Measurements from ENCODE around the gene GPR156.
A peak's percentile ranks its signal among the peaks of the same experiment; 100 is the strongest.
"Not testable (repeated sequence)": the region's sequence is repeated elsewhere in the genome, so short reads cannot be mapped to it uniquely, and the experiment has no call there.

GPR156 gene

DNA sequence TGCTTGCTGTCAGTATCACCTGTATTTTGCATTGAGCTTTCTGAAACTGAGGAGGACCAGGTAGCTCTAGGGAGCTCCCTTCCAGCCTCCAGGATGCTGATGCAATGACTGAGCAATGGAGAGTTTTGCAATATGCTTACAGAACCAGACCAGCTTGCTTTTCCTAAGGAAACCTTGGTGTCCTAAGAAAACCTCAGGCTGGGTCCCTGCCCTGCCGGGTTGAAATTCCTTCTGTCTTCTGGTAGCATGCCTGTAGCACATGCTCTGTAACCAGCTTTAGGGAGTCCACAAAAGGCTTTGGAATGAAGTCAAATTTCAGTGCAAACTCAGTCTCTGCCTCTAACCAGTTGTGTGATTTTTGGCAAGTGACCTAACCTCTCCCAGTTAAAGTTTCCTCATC lies 125.0 kb downstream of the GPR156 start:
- DNase-seq (ENCODE audit: low read depth), result no peak

DNA sequence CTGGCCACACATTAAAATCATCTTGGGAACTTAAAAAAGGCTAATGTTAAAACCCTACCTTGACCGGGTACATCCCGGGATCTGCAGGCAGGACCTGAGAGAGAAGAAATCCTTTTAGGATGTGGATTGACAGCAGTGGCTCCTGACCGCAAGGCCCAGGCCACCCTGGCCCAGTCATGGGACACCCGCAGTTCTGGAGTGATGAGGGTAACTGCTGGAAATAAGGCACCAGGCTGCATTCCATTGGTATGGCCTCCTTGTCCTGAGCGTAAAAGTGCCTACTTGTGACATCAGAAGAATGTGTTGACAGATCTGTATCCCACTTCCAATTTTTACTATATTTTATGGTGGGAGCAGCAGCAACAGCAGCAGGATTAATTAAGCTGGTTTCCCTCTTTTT lies 127.3 kb downstream of the GPR156 start:
- no peak for DNase-seq (ENCODE audit: low read depth)

DNA sequence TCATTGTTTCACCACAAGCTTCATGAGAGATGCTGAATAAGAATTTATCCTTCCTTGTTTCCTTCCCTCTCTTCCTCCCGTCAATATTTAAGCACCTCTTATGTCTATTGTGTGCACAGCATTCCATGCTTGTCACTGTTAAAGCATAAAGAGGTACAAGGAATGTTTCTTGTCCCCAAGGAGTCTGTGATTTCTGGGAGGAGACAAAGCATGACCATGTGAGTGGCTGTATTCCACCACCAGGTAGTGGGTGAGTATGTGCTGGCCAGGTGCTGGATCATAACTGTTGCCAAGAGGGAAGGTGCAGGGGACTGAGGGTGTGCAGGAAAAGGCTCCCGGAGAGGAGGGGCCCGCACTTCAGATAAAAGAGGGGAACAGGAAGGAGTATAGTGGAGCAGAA lies 127.9 kb downstream of the GPR156 start:
- no peak for DNase-seq (ENCODE audit: low read depth)

DNA sequence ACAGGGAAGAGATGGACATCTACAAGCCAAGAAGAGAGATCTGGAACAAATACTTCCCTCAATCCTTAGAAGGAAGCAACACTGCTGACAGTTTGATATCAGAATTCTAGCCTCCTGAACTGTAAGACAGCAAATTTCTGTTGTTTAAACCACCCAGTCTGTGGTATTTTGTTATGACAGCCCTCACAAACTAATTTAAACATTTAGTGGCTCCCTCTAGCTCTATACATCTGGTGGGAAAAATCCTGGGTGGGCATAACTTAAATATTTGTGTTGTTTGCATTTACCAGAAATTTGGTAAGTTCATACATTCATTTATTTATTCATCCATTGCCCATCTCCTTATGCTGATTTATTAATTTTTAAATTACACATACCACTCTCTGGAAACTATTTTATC lies 128.3 kb downstream of the GPR156 start:
- DNase-seq (ENCODE audit: low read depth), result no peak

DNA sequence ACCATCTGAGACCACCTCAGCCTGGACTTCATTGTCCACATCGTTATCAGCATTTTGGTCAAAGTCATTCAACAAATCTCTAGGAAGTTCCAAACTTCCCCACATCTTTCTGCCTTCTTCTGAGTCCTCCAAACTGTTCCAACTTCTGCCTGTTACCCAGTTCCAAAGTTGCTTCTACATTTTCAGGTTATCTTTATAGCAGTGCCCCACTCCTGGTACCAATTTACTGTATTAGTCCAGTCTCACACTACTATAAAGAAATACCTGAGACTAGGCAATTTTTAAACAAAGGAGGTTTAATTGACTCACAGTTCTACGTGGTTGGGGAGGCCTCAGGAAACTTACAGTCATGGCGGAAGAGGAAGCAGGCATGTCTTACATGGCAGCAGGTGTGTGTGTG lies 129.3 kb downstream of the GPR156 start:
- not testable (repeated sequence) for DNase-seq (ENCODE audit: low read depth)

DNA sequence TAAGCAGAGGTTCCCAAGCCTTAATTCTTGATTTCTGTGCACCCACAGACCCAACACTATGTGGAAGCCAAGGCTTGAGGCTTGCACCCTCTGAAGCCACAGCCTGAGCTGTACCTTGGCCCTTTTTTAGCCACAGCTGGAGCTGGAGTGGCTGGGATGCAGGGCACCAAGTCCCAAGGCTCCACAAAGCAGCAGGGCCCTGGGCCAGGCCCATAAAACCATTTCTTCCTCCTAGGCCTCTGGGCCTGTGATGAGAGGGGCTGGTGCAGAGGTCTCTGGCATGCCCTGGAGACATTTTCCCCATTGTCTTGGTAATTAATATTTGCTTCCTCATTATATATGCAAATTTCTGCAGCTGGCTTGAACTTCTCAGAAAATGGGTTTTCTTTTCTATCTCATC lies 129.9 kb downstream of the GPR156 start:
- DNase-seq (ENCODE audit: low read depth), result no peak

DNA sequence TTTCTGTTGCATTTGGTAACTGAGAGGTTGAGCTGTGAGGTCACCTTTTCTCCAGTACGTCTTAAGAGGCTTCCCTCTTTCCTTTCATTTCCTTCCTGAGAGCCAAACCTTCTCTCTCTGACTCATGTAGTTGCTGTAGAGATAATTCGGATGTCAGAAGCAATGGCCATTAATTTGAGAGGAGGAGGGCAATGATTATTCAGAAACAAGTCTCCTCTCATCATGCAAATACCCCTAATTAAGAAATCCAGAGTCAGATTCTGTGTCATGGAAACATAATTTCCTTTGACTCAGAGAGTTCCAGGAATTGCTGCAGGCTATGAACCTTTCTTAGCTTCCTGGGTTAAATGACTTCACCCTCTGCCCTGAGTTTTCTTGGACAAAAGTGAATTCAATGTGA lies 131.7 kb downstream of the GPR156 start:
- DNase-seq (ENCODE audit: low read depth), result no peak

DNA sequence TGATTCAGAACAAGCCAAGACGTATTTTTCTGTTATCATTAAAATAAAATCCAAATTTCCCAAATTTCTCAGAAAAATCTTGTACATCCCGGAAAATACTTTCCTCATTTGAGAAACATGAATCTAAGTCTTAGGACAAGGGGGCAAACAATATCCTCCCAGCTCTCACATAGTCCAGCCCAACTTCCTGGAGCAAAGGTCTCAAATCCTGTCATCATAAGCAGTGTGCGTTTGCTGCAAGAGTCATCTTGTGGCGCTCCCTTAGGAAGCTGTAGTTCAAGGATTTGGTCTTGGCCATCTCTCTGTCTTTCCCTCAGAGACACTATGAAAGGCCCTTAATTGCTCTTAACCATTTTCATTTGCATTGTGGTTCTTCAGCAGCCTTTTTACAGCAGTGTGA lies 133.2 kb downstream of the GPR156 start:
- no peak for DNase-seq (ENCODE audit: low read depth)

DNA sequence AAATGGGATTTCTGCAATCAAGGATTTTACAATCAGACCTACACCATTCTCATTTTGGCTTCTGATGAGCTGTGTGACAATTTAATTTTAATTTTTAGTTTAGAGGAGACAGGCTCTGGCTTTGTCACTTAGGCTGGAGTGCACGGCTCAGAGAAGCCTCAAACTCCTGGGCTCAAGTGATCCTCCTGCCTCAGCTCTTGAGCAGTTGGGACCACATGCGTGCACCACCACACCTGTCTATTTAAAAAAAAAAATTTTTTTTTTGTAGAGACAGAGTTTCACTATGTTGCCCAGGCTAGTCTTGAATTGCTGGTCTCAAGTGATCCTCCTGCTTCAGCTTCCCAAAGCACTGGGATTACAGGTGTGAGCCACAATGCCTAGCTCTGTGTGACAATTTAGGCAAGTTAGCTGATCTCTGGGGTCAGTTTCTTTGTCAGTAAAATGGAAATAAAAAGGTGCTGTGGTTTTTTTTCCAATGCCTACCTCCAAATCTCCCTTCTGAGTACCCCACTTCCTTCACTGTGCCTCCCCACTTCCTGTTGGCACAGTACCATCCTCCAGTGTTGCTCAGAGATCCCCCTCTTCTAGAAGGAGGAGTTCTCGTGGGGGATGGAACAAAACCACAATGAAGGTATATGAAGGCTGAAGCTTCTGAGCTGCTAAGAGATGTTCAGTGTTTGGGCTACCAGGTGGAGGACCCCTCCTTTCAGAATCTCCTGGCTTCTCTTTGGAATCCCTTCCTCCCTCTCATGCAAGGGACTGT lies 136.7 kb downstream of the GPR156 start:
- DNase-seq (ENCODE audit: low read depth), result no peak

DNA sequence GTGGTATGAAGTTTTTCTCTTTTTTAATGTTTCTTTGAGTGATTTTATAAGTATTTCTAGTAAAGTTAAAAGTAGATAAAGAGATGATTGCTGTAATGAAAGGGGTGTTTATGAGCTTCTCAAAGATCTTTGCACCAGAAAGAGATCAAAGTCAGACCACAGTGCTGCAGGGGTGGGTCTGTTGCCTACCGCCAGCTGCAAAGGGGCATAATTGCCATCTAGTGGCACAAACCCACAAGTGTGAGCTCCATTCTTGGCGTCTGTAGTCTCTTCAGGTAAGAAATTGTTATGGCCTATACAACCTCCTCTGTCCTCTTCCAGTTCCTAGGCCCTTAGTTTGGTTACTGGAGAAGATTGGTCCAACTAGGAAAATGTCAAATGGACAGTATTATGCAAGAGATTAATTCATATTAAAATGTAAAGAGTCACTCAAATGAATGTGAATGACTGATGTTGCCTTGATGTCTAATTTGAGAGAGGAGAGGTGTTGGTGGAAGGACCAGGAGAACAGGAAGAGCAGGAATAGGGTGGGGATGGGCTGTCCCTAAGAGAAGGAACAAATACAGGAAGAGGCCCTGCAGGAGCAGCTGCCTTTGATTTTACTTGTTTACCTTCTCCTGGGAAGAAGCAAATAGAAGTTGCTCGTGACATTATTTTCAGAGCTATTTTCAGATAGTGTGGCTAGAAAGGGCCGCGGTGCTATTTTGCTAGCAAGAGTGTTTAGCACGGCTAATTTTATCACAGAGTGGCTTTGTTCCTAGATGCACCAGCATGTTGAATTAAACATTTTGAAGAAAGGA lies 137.8 kb downstream of the GPR156 start:
- peak; percentile 28 for DNase-seq (ENCODE audit: low read depth)

DNA sequence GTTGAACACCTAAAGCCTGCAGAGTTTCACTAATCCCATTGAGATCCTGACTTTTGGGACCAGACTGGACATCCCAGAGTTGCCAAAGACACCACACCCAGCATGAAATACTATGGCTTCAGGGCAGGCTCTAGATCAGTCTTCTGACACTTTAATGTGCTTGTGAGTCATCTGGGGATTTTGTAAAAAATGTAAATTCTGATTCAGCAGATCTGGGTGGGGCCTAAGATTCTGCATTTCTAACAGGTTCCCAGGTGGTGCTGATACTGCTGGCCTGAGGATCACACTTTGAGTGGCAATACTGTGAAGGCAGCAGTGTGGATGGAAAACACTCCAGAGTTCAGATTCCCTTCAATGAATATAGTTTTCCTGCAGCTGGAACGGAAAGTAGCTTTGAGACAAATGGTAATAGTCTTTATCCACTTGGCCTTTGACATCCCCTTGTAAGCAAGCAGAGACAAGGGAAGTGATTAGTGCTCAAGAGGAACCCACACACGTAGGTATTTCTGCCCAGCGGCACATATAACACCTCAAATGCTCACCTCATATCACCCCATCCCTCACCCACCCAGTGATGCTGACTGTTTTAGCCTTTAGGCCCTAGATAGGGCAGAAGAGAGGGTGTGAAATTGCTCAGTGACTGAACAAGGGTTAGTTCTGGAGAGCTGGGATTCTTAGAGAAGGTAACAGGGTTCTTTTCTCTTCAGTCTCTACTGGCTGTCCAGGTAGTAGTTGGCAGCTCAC lies 139.3 kb downstream of the GPR156 start:
- DNase-seq (ENCODE audit: low read depth), result no peak

DNA sequence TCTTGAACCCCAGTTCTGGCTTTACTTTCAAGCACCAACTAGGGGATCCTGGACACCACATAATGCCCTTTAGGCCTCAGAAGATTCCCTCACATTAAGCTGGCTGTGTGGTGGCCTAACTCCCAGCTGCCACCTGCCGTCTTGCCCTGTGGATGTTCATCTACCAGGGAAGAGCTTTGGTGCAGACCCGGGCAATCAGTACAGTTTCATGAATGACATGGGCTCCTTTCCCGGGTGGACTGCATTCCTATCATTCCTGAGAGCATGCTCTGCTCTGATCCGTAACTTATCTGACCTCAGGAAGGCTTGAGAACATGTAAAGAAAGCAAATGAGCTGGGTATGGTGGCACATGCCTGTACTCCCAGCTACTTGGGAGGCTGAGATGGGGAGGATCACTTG lies 140.8 kb downstream of the GPR156 start:
- no peak for DNase-seq (ENCODE audit: low read depth)

DNA sequence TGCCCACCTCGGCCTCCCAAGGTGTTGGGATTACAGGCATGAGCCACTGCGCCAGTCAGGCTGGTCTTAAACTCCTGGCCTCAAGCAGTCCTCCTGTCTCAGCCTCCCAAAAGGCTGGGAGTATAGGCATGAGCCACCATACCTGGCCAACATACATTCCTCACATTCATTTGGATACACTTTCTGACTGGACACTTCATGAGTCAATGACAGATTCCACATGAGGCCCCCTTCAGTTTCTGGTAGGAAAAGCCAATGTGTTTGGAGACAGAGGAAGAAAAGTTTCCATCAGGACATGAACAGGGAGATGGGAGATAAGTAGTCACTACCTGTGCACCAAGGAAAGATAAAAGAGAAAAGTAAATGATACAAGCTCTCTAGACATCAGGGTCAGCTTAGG lies 141.3 kb downstream of the GPR156 start:
- no peak for DNase-seq (ENCODE audit: low read depth)

DNA sequence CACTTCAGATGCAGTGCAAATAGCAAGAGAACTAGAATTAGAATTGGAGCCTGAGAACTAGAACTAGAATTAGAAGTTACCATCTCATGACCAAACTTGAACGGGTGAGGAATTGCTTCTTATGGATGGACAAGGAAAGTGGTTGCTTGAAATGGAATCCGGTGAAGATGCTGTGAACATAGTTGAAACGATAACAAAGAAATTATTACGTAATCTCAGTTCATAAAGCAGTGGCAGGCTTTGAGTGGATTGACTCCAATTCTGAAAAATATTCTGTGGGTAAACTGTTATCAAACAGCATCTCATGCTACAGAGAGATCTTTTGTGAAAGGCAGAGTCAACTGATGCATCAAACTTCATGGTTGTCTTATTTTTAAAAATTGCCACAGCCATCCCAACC lies 142.8 kb downstream of the GPR156 start:
- DNase-seq (ENCODE audit: low read depth), result no peak

DNA sequence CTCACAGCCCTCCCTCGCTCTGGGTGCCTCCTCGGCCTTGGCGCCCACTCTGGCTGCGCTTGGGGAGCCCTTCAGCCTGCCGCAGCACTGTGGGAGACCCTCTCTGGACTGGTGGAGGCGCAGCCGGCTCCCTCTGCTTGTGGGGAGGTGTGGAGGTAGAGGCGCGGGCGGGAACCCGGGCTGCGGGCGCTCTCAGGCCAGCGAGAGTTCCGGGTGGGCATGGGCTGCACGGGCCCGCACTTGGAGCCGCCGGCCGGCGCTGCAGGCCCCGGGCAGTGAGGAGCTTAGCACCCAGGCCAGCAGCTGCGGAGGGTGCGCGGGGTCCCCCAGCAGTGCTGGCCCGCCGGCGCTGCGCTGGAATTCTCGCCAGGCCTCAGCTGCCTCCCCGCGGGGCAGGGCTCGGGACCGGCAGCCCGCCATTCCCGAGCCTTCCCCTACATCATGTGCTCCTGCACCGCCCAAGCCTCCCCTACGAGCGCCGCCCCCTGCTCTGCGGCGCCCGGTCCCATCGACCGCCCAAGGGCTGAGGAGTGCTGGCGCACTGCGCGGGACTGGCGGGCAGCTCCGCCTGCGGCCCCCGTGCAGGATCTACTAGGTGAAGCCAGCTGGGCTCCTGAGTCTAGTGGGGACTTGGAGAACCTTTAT lies 144.8 kb downstream of the GPR156 start:
- DNase-seq (ENCODE audit: low read depth), result no peak

DNA sequence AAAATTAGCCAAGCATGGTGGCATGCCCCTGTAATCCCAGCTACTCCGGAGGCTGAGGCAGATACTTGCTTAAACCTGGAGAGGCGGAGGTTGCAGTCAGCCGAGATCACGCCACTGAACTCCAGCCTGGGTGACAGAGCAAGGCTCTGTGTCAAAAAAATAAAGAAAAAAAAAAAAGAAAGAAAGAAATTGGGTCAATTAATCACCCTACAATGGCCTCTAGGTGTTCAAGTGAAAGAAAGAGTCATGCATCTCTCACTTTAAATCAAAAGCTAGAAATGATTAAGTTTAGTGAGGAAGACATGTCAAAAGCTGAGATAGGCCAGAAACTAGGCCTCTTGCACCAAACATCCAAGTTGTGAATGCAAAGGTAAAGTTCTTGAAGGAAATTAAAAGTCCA lies 145.9 kb downstream of the GPR156 start:
- no peak for DNase-seq (ENCODE audit: low read depth)

DNA sequence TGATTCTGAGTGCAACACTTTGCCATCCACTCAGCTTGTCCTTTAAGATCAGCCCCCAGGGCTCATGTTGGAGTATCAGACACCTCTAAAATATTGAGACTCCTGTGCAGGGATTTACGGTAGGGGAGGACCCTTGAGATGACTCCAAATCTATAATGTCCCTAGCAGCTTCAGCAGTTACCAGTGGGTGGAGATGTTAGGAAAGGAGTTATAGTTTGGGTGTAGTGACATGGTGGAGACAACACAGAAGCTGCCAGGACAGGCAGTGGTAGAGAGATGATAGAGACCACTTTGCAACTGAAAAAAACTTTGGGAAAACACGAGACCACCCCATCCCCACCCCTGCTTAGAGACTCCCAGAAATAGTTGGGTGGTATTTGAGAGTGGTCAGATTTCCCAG lies 147.5 kb downstream of the GPR156 start:
- no peak for DNase-seq (ENCODE audit: low read depth)

DNA sequence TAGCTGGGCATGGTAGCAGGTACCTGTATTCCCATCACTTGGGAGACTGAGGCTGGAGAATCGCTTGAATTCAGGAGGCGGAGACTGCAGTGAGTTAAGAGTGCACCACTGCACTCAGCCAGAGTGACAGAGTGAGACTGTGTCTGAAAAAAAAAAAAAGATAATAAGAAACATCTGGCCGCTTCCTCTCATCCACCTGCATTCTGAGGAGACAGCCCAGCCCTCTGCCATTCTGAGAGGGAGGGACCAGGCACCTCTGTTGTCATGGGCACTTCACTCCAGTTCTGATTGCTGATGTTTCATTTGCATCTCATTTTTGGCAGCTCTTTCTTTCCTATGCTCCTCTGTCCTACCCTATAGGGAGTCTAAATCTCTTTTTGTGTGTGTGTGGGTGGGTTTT lies 154.4 kb downstream of the GPR156 start:
- DNase-seq (ENCODE audit: low read depth), result no peak

DNA sequence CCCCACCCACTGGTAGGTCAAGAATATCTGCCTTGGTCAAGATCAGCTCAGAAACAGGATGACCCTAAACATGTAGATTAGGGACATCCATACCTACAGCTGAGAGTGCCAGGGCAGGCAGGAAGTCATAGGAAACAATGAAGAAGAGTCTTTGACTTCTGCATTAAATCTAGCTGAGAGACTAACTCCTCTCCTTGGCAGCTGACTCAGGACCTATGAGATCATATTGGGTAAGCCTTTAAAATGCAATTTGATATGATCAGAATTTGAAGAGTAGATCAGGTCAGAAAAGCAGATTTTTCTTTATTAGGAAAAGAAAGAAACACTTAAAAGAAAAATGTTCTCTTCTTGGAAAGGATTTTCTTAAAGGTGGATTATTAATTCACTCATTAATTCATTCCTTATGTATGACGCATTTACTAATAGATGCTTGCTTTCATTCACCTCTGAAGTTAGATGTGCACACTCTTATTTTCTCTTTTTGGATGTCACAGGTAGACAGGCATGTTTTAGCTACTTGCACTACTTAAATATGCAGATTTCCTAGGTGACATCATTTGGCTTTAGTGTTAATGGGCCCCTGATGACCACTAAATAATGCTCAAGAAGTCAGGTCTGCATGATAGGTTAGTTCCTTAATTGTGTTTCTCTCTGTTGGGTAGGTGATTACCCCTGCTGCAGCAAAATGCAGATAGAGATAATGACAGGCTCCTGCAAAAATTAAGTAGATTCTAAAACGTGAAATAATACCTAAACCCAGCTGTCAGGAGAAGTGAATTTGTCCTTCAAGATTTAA lies 155.1 kb downstream of the GPR156 start:
- no peak for DNase-seq (ENCODE audit: low read depth)

DNA sequence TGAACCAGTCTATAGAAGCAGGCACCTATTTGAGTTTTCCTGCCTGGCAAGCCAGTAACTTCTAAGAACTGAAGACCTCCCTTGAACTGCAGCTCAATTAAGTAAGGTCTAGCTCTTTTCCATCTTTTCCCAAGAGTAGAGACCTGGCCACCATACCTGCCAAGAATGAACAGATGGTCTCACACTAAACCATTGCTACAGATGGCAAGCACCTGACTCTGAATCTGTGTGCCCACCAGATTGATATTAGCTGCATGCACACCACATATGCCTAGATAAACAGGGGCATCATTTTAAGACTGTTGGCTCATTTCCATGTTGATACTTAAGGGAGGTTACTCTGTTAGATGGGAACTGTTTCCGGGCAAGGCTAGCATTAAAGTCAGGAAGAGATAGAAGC lies 156.0 kb downstream of the GPR156 start:
- no peak for DNase-seq (ENCODE audit: low read depth)

DNA sequence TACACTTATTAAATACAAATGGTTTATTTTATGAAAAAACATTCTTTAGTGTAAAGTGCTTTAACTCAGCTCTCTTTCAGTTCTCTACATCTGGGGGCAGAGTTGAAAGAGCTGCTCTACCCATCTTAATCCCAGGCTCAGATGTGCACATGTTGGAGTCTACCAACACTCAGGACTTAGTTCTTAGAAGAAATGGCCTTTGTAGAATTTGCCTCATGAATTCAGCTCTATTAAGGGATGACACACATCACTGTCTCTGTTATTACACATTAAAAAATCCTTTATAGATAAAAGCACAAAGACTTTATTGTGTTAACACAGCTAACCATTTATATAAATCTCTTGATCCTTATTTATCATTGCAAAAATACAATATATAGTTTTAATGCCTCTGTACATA lies 159.0 kb downstream of the GPR156 start:
- DNase-seq (ENCODE audit: low read depth), result no peak

Data from stimulated activated CD4-positive, alpha-beta T cell treated with anti-CD3 and anti-CD28 coated beads, Interleukin-2, amount 100 ng/mL, for 4 hours (primary cell).